HL-60 (cell line): ENCODE measurements around the gene GCNA.

Experiments used
- DNase-seq, 2 experiments: peaks; one replicate each; pipeline ENCODE4 v3.0.0-alpha.2; 2010 to 2020; ENCODE audit warnings: low read depth in 1 of 2, low spot score in 1 of 2
- H3K27ac ChIP-seq: fragments of 250-450 bp; sonication (Bioruptor Pico); replicated peaks from 2 replicates; pipeline ENCODE4 v1.5.1; 2020; ENCODE audit warnings: mild to moderate bottlenecking, moderate library complexity
- H3K27me3 ChIP-seq: fragments of 250-450 bp; sonication (Bioruptor Pico); 2 replicates; pipeline ENCODE4 v1.5.1; 2021; ENCODE audit warnings: mild to moderate bottlenecking, moderate library complexity; ENCODE audit not compliant: insufficient read depth, poor library complexity, severe bottlenecking
- H3K4me3 ChIP-seq: replicated peaks from 2 replicates; pipeline ENCODE4 v1.5.1; 2011; ENCODE audit warnings: mild to moderate bottlenecking, control low read depth, low read length; ENCODE audit not compliant: insufficient read depth
- CTCF ChIP-seq: IDR thresholded peaks from one replicate; pipeline ENCODE4 v1.5.1; 2011; ENCODE audit warnings: low read length, control low read depth, inconsistent platforms; ENCODE audit not compliant: insufficient read depth
- GABPA ChIP-seq: IDR thresholded peaks from 2 replicates; pipeline ENCODE4 v1.6.1; 2012; ENCODE audit warnings: low read depth
- POLR2AphosphoS5 ChIP-seq: IDR thresholded peaks from 2 replicates; pipeline ENCODE4 v1.6.1; 2012; ENCODE audit warnings: low read depth
- REST ChIP-seq: IDR thresholded peaks from 2 replicates; pipeline ENCODE4 v1.6.1; 2012; ENCODE audit warnings: low read depth; ENCODE audit not compliant: insufficient replicate concordance
- SPI1 ChIP-seq: IDR thresholded peaks from 2 replicates; pipeline ENCODE4 v1.6.1; 2012; ENCODE audit warnings: low read depth, mild to moderate bottlenecking, borderline replicate concordance

Gene GCNA

GRCh38 chrX:71604141-71604540 lies 25.9 kb downstream of the GCNA start:
- no peak overlapping the region for H3K4me3 ChIP-seq
- no peak for DNase-seq
- H3K27me3 ChIP-seq = no peaks in the 10 kb centered on the region
- TF ChIP-seq SPI1 (no peak), REST (no peak), POLR2AphosphoS5 (no peak), GABPA (no peak), CTCF (no peak)
- no peak overlapping the region for H3K27ac ChIP-seq

GRCh38 chrX:71604796-71605568 lies 26.7 kb downstream of the GCNA start:
- no peak for DNase-seq
- Histone ChIP-seq H3K4me3 (no peak overlapping the region), H3K27ac (no peak overlapping the region), H3K27me3 (no peaks in the 10 kb centered on the region)
- TF ChIP-seq SPI1 (no peak), REST (no peak), GABPA (no peak), POLR2AphosphoS5 (no peak), CTCF (no peak)

GRCh38 chrX:71606536-71607216 lies 28.4 kb downstream of the GCNA start:
- Histone ChIP-seq H3K4me3 (no peak overlapping the region), H3K27ac (peak overlapping the region; percentile 4; the same call in 1 of the 2 replicates), H3K27me3 (no peaks in the 10 kb centered on the region)
- TF ChIP-seq POLR2AphosphoS5 (no peak), REST (no peak), GABPA (no peak), SPI1 (no peak), CTCF (no peak)
- no peak for DNase-seq
